Eye (tissue), 1 donor: ENCODE results near the gene DPPA2.
A peak's percentile ranks its signal among the peaks of the same experiment; 100 is the strongest.

Experiments used
- DNase-seq: peaks from one replicate; pipeline ENCODE4 v3.0.0-alpha.2; 2015

The DPPA2 gene

GRCh38 chr3:109313061-109313460 is 3.3 kb downstream of the DPPA2 start:
- DNase-seq: no peak

GRCh38 chr3:109297496-109297895 is 18.8 kb downstream of the DPPA2 start:
- no peak for DNase-seq

- no peak for DNase-seq
These were observed 32.2 kb downstream of the DPPA2 start for GRCh38 chr3:109284071-109284470.

GRCh38 chr3:109278546-109278945 is 37.8 kb downstream of the DPPA2 start:
- no peak for DNase-seq

GRCh38 chr3:109278141-109278540 is 38.2 kb downstream of the DPPA2 start:
- DNase-seq: no peak

- DNase-seq: peak; percentile 69
These were observed 40.5 kb downstream of the DPPA2 start for GRCh38 chr3:109275702-109276293.

GRCh38 chr3:109270779-109271178 is 45.5 kb downstream of the DPPA2 start:
- no peak for DNase-seq

- DNase-seq: no peak
These were observed 46.6 kb downstream of the DPPA2 start for GRCh38 chr3:109269577-109270275.

- DNase-seq: no peak
These were observed 48.1 kb downstream of the DPPA2 start for GRCh38 chr3:109268181-109268580.

GRCh38 chr3:109265295-109265694 is 51.0 kb downstream of the DPPA2 start:
- DNase-seq: no peak

GRCh38 chr3:109257269-109257668 is 59.0 kb downstream of the DPPA2 start:
- DNase-seq: peak; percentile 17

GRCh38 chr3:109254770-109255169 is 61.5 kb downstream of the DPPA2 start:
- no peak for DNase-seq

GRCh38 chr3:109252641-109253040 is 63.7 kb downstream of the DPPA2 start:
- DNase-seq: no peak
